Activated naive CD4-positive, alpha-beta T cell treated with Interleukin-2 at 50 U/mL for 16 hours (primary cell): Measurements from ENCODE around the gene FAM185A.
"Not testable (repeated sequence)": the region's sequence is repeated elsewhere in the genome, so short reads cannot be mapped to it uniquely, and the experiment has no call there.

ENCODE experiments used
- DNase-seq: peaks from one replicate; pipeline ENCODE4 v3.0.0-alpha.2; 2020

Gene FAM185A

GRCh38 chr7:102780926-102781325 is 32.1 kb downstream of the FAM185A start:
- DNase-seq = not testable (repeated sequence)

DNA sequence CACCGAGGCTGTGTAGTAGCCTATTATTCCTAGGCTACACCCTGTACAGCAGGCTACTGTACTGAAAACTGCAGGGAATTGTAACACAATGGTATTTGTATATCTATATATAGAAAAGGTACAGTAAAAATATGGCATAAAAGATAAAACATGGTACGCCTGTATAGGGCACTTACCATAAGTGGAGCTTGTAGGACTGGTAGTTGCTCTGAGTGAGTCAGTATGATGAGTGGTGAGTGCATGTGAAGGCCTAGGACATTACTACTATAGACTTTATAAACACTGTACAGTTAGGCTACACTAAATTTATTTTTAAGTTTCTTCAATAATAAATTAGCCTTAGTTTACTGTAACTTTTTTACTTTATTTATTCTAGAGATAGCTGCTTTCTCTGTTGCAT is 40.0 kb downstream of the FAM185A start:
- not testable (repeated sequence) for DNase-seq

DNA sequence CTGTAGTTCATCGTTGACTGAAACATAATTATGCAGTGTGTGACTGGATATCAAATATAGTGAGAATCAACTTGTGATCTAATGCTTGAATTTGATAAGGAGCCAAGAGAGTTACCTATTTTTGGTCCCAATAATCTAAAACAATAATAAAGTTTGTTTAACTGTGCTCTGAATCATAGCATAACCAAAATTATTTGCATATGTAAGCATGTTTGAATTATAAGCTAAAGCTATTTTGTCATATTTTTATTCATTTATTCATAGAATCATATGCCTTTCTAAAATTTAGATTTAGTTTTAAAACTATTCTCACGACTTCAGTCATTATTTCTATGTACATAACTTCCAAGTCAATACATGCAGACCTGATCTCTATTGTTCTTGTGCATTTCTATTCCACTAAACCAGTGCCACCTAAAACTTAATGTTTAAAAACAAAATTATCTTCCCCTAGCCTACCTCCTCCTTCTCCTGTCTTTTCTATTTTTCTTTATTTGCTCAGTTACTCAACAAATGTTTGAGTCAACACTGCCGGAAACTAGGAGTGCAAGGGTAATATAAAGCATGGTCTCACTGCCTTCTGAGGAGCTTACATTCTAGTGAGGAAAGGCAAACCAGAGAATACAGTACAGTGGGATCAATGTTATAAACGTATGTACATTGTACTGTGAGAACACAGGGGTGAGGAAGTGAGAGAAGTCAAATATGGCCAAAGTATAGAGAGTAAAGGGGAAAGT is 41.7 kb downstream of the FAM185A start:
- DNase-seq = not testable (repeated sequence)

GRCh38 chr7:102791367-102791766 is 42.6 kb downstream of the FAM185A start:
- DNase-seq = not testable (repeated sequence)

DNA sequence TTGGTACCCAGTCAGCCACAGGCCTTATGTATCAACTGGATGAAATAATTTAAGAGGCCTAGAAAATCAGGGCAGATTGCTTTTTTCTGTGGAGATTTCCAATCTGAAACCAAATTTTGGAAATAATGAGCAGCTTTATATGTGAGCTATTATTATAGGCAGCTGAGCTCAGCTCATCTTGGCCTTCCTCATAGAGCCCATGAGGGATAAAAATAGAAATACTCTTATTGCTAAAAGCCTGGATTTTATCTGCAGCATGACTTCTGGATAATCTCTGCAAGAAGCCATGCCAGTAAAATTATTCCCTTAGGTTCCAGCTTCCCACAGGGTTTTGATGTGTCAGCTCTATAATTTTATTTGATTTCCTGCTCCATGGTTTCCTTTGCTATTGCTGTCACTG is 43.0 kb downstream of the FAM185A start:
- not testable (repeated sequence) for DNase-seq

- DNase-seq = not testable (repeated sequence)
These were observed 45.8 kb downstream of the FAM185A start for GRCh38 chr7:102794567-102794966.

- not testable (repeated sequence) for DNase-seq
These were observed 47.3 kb downstream of the FAM185A start for GRCh38 chr7:102795987-102796595.

- DNase-seq = no peak
These were observed 57.8 kb downstream of the FAM185A start for GRCh38 chr7:102806613-102807012.

DNA sequence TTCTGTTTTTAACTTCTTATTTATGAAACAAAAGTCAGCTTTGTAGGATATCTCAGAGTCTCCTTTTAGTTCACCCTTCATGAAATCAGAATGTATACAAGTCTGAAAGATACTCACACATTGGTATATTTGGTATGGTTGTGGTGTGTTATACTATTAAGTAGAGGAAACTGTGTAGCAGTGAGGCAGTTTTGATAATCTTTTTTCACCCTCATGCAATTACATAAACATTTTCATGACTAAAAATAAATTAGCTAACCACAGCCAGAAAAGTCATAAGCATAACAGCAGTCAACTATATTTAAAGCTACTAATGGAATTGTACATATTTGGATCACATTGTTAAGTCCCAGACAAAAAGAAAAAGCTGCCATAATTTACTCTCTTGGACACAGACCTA is 62.1 kb downstream of the FAM185A start:
- no peak for DNase-seq

DNA sequence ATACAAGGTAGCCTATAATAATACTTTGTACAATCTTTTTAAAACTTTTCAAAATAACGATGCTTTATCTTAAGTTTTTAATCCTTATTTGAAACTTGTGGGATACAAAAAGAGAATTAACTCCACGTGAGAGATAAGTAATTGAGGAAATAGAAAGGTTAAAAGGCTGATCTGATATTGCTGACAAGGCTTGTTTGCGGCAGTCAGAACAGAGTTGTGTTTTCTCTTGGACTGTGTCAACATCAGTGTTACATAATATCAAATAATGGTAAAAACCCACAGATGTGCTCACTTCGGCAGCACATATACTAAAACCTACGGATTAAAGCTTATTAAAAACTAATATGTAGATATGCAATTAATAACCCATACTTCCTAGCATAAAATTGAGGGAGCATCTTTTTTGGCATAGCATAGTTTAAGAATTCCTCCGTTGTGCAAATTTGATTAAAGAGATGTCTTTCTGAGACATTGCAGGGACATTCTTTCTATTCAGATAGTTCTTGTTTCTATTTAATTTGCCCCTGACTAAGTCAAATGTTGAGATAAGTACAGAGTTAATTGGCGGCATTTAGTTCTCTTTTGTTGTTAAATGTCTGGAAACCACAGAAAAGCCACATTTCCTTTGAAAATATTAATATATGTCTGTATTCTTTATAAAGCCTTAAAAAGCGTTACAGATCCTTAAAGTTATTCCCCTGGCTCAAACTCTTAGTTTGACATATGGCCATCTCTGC is 63.3 kb downstream of the FAM185A start:
- DNase-seq = no peak

GRCh38 chr7:102813191-102814024 is 64.6 kb downstream of the FAM185A start:
- DNase-seq = no peak

GRCh38 chr7:102814025-102814471 is 65.2 kb downstream of the FAM185A start:
- no peak for DNase-seq

DNA sequence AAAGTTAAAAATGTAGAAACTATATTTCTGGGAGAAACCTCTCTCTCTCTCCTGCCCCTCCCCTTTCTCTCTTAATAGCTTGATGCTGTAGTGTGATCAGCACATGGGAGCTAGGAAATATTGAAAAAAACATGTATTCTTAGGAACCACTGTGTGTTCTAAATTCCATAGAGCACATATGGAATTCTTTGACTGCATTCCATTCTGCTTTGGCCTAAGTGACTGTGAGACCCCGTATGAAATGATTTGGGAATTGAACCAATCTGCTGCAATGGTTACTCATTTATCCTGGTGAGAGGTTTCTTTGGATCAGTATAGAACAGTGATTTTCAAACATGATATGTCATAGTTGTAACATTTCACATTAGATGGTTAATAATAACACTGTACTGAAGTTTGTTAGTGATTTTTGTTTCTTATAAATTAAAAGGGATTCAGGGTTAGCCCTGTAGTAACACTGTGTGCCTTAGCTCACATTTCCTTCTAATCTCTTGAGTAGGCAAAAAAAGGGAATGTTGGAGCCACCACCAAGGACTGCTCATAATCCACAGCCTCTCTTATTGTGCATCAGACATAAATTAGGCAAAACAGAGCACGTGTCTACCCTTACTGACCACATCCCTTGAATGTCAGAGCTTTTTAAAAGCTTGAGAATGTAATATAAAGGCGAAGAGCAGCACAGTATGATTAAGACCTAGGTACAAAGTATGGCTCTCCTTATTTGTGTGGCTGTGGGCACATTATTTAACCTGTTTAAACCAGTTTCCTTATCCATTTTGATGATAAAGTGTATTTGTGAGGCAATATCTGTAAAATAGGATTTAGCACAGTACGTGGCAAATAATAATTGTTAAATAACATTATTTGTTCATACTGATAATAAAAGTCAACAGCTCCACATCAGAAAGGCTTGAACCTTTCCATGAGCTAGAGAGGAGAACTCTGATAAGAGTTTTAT is 69.1 kb downstream of the FAM185A start:
- DNase-seq = no peak

- DNase-seq = no peak
These were observed 70.4 kb downstream of the FAM185A start for GRCh38 chr7:102819151-102819550.

DNA sequence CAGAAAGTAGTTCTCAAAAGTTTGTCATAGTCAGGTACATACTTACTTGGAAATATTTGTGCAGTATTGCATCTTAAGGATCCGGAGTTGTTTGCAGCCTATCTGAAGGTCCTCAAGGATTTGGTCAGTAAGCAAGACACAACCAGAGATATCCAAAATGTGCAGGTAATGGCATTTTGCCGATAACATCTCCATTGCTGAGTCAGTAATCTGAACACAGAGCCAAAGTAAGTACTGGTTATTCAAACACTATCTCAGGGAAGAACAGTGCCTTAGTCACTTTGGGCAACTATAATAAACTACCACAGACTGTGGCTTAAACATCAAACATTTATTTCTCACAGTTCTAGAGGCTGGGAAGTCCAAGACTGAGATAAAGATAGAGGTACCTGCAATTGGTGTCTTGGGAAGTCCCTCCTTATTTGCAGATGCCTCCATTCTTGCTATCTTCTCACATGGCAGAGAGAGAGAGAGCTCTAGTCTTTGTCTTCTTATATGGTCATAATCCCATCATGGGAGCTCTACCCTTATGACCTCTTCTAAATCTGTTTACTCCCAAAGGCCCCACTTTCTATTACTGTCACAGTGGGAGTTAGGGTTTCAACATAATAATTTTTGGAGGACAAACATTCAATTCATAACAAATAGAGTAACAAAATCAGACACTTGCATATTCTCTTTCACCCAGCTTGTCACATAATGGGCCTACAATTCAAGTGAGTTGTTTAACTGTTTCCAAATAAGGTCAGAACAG is 73.4 kb downstream of the FAM185A start:
- no peak for DNase-seq

- DNase-seq = no peak
These were observed 74.8 kb downstream of the FAM185A start for GRCh38 chr7:102823390-102824119.

- no peak for DNase-seq
These were observed 79.5 kb downstream of the FAM185A start for GRCh38 chr7:102828286-102828685.

GRCh38 chr7:102829075-102829474 is 80.3 kb downstream of the FAM185A start:
- DNase-seq = no peak

DNA sequence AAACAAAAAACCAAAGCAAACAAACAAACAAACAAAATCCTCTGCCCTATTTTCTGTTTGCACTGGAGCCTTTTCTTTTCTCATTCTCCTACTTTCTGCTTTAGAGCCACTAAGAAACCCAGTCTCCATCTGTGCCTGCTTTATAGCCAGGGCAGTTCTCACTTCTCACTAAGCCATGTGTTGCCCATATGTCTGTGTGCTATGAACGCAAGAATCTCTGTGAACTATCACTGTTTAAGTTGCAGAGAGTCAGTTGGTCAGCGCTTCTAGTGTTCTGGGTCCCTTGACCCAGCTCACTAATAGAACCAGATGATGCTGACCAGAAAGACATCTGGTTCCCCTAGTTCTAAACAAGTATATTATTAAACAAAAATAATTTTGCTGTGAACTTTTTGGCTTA is 81.4 kb downstream of the FAM185A start:
- DNase-seq = no peak

- no peak for DNase-seq
These were observed 83.9 kb downstream of the FAM185A start for GRCh38 chr7:102832674-102833073.
